ELR (cell line): ENCODE measurements around the gene GPRIN2.
"Not testable (repeated sequence)": the region's sequence is repeated elsewhere in the genome, so short reads cannot be mapped to it uniquely, and the experiment has no call there.

Source experiments
- DNase-seq: peaks from one replicate; pipeline ENCODE4 v3.0.0-alpha.2; 2015; ENCODE audit warnings: low read depth

The GPRIN2 gene

DNA sequence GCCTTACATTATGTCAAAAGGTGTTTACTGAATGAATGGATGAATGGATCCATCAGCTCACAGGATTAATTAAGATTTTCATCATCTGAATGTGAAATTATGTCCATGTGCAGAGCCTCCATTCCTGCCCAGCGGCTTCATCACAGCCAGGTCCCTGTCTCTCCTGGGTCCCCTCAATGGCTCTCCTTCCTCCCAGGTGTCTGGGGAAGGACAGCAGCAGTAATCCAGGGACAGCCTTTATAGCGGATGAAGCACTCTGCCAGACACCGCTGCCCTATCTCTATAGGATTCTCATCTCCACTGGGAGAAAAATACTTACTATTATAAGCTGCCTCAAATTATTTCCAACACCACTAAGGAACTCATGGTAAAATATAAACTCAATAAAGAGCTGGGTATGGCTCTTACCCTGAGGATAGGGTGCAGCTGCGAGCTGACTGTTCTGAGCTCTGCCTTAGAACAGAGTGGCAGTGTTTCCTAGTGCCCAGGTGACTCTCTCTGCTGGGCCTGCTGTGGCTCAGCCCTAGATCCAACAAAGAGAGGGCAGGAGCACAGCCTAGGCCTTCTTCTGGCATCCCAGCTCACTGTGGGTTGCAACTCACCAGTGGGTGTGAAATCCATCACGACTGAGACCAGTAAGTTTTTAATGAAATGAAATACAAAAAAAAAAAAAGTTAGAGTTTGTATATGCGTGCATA is 38.3 kb downstream of the GPRIN2 start:
- no peak for DNase-seq

- no peak for DNase-seq
These were observed 38.9 kb downstream of the GPRIN2 start for GRCh38 chr10:46517541-46517940.

DNA sequence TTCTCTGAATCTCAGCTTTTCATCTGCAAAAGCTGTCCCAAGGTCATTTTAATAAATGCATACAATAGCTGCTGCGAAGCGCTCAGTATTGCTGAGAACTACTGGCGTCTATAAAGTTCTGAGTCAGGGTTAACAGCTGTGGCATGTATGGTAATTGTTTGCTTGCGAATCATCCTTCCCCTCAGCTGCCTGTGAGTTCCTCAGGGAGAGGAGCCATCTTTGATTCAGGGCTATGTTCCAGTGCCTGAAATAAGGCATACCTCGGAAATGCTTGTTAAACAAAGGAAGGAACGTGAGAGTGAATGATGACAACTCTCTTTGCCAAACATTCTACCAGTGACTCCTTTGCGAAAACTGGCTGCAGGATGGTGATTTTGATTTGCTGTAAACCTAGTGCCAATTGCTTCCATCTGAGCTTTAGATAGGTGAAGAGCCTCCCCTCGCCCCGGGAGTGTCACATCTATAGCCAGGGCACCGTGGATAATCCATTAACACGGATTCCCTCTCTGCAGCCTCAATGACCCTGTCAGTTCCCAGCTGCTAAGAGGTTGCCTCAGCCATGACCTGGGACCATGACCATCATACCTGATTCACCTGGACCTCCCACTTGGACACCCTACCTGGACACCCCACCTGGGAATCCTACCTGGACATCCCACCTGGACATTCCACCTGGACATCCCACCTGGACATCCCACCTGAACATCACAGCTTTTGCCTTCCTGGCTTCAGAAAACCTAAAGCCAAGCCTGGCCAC is 39.6 kb downstream of the GPRIN2 start:
- DNase-seq, result peak; percentile 86

DNA sequence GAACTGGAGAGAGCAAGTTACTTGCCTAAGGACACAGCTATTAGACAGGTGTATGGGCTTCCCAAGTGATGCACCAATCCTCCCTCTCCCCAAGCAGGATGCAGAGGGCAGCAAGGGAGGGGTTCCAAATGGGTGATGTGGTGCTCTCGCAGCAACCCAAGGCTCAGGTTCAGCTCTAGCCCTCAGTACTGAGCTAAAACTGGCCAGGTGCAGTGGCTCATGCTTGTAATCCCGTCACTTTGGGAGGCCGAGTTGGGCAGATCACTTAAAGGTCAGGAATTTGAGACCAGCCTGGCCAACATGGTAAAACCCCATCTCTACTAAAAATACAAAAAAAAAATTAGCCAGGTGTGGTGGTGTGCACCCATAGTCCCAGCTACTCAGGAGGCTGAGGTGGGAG is 40.7 kb downstream of the GPRIN2 start:
- DNase-seq, result no peak

- DNase-seq, result no peak
These were observed 41.1 kb downstream of the GPRIN2 start for GRCh38 chr10:46515366-46515765.

DNA sequence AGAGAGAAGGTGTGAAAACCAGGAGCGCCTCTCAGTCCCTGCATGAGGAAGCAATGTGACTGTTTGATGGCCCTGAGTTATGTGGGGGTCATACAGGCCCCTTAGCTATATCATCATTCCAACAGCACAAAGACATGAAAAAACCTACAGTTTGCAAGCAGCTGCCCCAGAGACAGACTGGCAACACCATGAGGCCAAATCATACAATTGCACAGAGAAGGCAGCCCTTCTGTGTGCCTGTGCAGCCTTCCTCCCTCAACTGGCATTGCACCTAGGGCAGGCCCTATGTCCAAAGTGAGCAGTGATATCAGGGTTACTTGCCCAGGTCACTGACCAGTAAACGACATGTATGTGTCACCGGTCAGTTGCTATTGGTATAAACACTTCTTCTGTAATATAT is 41.6 kb downstream of the GPRIN2 start:
- DNase-seq, result no peak

- DNase-seq, result no peak
These were observed 42.0 kb downstream of the GPRIN2 start for GRCh38 chr10:46514431-46514861.

DNA sequence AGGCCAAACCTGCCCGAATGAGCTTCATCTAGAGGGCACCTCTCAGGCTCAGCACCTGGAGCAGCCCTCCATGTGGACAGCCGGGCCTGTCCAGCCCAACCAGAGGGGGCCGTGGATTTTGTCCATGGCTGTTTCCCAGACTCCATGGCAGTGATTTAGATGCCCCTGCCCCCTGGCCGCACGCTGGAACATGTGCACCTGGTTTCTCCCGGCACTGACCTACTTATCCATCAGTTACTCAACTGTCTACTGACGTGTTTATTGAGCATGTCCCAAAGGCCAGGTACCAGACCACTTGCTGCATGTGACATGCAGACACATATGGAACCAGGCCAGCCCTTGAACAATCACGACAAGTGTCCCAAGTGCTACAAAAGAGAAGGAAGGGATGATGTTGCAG is 43.1 kb downstream of the GPRIN2 start:
- not testable (repeated sequence) for DNase-seq

DNA sequence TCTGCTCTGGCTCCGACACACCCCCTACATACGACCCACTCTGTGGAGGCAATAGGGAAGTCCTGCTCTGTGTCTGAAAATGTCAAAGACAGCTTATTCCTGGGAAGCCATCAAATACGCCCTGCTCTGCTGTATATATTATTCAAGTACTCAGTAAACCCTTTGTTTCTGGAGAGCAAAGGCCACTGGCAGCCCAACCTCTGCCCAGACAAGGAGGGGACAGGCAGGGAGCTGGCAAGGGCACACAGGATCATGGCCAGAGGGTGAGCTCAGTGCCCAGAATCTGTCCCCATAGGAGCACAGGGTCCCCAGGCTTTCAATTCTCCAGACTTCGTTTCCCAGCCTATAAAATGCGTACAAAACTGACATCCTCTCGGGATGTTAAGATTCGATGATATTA is 43.7 kb downstream of the GPRIN2 start:
- not testable (repeated sequence) for DNase-seq

- DNase-seq, result not testable (repeated sequence)
These were observed 44.5 kb downstream of the GPRIN2 start for GRCh38 chr10:46512002-46512401.
